Kidney (tissue), 14 donors: ENCODE measurements around the gene KCNJ15. TPM values are rescaled to one million over a fixed set of nuclear protein-coding genes. Genes with fewer than 3 reads are reported as not detected.
A peak's percentile ranks its signal among the peaks of the same experiment; 100 is the strongest.

Source experiments
- DNase-seq, 5 donors: peaks; one replicate each; pipeline ENCODE4 v3.0.0-alpha.2; 2013 to 2020
- FAIRE-seq: peaks from 2 replicates; lab custom pipeline; 2012; peaks lifted over from hg19 to GRCh38; lab: Jason Lieb, UNC
- H3K27ac ChIP-seq, 2 donors: one replicate each; pipeline ENCODE4 v1.7.0; 2013; ENCODE audit warnings: low read depth in 2 of 2, low read length in 2 of 2, inconsistent platforms in 1 of 2
- H3K27me3 ChIP-seq: one replicate; pipeline ENCODE4 v1.7.1; 2013; ENCODE audit warnings: low read length, inconsistent platforms; ENCODE audit not compliant: control insufficient read depth, insufficient read depth
- H3K36me3 ChIP-seq, 3 donors: one replicate each; pipeline versions ENCODE4 v1.7.0 to v1.7.1; 2013; ENCODE audit warnings: low read length in 3 of 3, control low read depth in 1 of 3, inconsistent platforms in 1 of 3; ENCODE audit not compliant: insufficient read depth in 3 of 3, control insufficient read depth in 2 of 3
- H3K4me1 ChIP-seq, 3 donors: one replicate each; pipeline versions ENCODE4 v1.7.0 to v1.7.1; 2013; ENCODE audit warnings: low read length in 3 of 3, inconsistent platforms in 1 of 3, low read depth in 1 of 3; ENCODE audit not compliant: control insufficient read depth in 2 of 3, insufficient read depth in 2 of 3
- H3K4me3 ChIP-seq, 3 donors: one replicate each; pipeline versions ENCODE4 v1.7.0 to v1.8.1; 2013; ENCODE audit warnings: low read length in 3 of 3, control low read depth in 1 of 3, inconsistent platforms in 1 of 3
- H3K9ac ChIP-seq, 3 donors: one replicate each; pipeline versions ENCODE4 v1.7.0 to v1.7.1; 2013; ENCODE audit warnings: low read length in 3 of 3, control low read depth in 1 of 3, inconsistent platforms in 1 of 3
- H3K9me3 ChIP-seq, 3 donors: one replicate each; pipeline versions ENCODE4 v1.7.0 to v1.7.1; 2013; ENCODE audit warnings: low read length in 3 of 3, control low read depth in 1 of 3, inconsistent platforms in 1 of 3; ENCODE audit not compliant: control insufficient read depth in 2 of 3, insufficient read depth in 1 of 3
- intact Hi-C: fragments of 100-400 bp; cut with DNase I; formaldehyde crosslinking; loops from one replicate; pipeline ENCODE4 v1.11.1; 2022
- polyA plus RNA-seq: library from polyadenylated mRNA; stranded (reverse); fragments of 350-450 nt; fragmentation: Illumina TruSeq; extraction: RNeasy Lipid Tissue Mini Kit (QIAGEN cat#74804); gene quantifications from one replicate; pipeline ENCODE4 v1.2.3, GENCODE V29; 2014; ENCODE audit warnings: low read depth, low replicate concordance; ENCODE audit not compliant: insufficient read depth
- total RNA-seq: library from RNA; stranded (reverse); fragmentation: NEBNext Ultra II Directional; extraction: Animal tissue kit (Norgen Biotek cat#: 25700); gene quantifications from one replicate; pipeline ENCODE4 v1.2.1, GENCODE V29; 2021
- TF ChIP-seq, protein P1 (sequence below): IDR thresholded peaks from 3 replicates; pipeline ENCODE4 v1.5.1; 2012; ENCODE audit warnings: mild to moderate bottlenecking, moderate library complexity, borderline replicate concordance; ENCODE audit not compliant: insufficient read depth; ENCODE audit errors: extremely low read depth
- donor health status: control.
- donor health status: control.
- donor health status: control.
- donor health status: control.
- donor health status: control.
- donor health status: DM: yes; HTN: yes; CAD: no.
- donor health status: Normal renal cell carcinoma (clear cell type).

Gene KCNJ15
- total and polyA plus RNA-seq, 2 donors from 2014 or later: 102 to 142 TPM

DNA sequence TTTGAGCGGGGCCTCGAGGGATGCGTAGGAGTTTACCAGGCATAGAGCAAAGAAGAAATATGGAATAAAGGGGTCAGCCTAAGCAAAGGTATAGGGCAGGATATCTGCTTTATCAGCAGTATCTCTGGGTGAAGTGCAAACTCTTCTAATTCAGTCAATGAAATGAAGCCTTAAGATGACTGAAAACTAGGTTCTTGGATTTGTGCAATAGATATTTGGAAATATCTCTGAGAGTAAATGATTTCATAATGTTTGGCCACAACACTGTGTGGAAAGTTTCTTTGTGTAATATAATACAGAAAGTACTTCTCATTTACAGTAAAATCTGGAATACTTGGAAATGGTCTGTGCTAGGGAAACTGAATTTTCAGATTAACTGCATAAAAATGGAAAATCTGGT lies 26.1 kb downstream of the KCNJ15 start:
- Histone ChIP-seq H3K36me3 (peaks cover 2 to 32% (median 3%) of the 10 kb centered on the region in 3 donors), H3K27ac (peak overlapping the region in 1 of 2 donors; percentile 12), H3K4me3 (no peak overlapping the region), H3K9me3 (no peaks in the 10 kb centered on the region), H3K4me1 (peaks cover 6 to 18% (median 17%) of the 10 kb centered on the region in 3 donors), H3K9ac (no peak overlapping the region), H3K27me3 (no peaks in the 10 kb centered on the region)
- intact Hi-C loops: no loop called here
- DNase-seq: no peak
- no peak for FAIRE-seq
- TF ChIP-seq, protein P1, sequence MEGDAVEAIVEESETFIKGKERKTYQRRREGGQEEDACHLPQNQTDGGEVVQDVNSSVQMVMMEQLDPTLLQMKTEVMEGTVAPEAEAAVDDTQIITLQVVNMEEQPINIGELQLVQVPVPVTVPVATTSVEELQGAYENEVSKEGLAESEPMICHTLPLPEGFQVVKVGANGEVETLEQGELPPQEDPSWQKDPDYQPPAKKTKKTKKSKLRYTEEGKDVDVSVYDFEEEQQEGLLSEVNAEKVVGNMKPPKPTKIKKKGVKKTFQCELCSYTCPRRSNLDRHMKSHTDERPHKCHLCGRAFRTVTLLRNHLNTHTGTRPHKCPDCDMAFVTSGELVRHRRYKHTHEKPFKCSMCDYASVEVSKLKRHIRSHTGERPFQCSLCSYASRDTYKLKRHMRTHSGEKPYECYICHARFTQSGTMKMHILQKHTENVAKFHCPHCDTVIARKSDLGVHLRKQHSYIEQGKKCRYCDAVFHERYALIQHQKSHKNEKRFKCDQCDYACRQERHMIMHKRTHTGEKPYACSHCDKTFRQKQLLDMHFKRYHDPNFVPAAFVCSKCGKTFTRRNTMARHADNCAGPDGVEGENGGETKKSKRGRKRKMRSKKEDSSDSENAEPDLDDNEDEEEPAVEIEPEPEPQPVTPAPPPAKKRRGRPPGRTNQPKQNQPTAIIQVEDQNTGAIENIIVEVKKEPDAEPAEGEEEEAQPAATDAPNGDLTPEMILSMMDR: no peak

DNA sequence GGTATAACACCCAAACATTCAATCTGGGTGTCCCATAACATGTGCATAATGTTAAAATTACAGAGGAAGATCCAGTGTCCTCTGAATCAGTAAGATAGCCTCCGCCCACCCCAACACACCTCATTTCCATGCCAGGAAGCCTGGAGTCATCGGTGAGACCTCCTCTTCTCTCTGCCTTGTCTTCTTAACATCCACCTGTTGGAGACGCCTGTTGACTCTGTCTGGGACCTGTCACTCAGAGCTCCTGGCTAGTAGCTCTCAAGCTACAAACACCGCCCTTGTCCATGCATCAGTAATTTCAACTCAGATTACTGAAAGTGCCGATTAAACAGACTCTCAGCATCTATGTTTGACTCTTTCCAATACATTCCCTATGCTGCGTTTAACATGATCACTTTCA lies 27.4 kb downstream of the KCNJ15 start:
- TF ChIP-seq, protein P1: no peak
- Histone ChIP-seq H3K4me1 (peaks cover 6 to 12% (median 9%) of the 10 kb centered on the region in 3 donors), H3K9me3 (no peaks in the 10 kb centered on the region), H3K27ac (peak overlapping the region; percentile 35 to 44), H3K4me3 (no peak overlapping the region), H3K9ac (no peak overlapping the region), H3K27me3 (no peaks in the 10 kb centered on the region), H3K36me3 (peaks cover 2 to 31% (median 3%) of the 10 kb centered on the region in 3 donors)
- intact Hi-C loops: no loop called here
- DNase-seq (no peak), FAIRE-seq (no peak)

DNA sequence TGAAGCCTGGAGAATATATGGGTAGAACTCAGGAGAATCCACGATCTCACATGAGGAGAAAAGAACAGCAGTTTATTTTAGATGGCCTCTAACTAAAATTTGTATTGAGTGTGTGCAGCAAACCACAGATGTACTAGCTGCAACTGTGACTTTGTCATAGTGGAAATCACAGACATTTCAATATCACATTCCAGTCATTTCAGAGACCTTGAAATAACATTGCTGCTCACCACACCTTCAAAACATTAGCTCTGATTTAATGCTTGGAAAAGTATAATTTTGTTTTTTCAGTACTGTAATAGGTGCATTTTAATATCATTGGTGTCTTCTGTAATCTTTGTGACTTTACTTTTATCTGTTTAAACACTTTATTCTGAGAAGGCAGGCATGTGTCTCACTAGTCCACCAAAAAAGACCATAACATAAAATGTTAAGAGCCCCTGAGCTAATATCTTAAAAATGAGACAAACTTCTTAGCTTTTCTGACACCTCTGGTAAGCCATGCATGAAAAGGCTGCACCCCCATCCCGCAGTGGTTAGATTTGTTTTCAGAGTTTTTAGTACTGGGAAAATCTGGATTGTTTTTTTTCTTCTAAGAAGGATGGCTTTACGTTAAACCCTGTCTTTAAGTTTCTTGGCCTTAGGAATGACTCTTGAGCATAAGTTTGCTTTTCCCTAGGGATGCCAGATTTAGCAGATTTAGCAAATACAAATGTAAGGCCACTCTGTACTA lies 30.1 kb downstream of the KCNJ15 start:
- Histone ChIP-seq H3K9me3 (no peaks in the 10 kb centered on the region), H3K9ac (no peak overlapping the region), H3K27ac (peak overlapping the region in 1 of 2 donors; percentile 40), H3K4me3 (no peak overlapping the region), H3K36me3 (peaks cover 0 to 31% (median 3%) of the 10 kb centered on the region in 3 donors), H3K27me3 (no peaks in the 10 kb centered on the region), H3K4me1 (peaks cover 6 to 12% (median 10%) of the 10 kb centered on the region in 3 donors)
- intact Hi-C loops: no loop called here
- no peak for FAIRE-seq
- no peak for DNase-seq
- TF ChIP-seq, protein P1: no peak
